ENCODE results near the gene IL23R. TPM values are rescaled to one million over a fixed set of nuclear protein-coding genes. Genes with fewer than 3 reads are reported as not detected.

The IL23R gene
- total RNA-seq, 2 donors from 2014 or later = not detected

GRCh38 chr1:67217417-67217816 is 51.2 kb downstream of the IL23R start:
- intact Hi-C loops (cut with DNase I) = loop anchor here in 1 of 2 donors (10.0 kb wide), 1 partner anchor 267 kb away; no protein-coding TSS in a partner anchor
- DNase-seq (ENCODE audit: low spot score) = no peak

GRCh38 chr1:67217938-67218337 is 51.7 kb downstream of the IL23R start:
- intact Hi-C loops (cut with DNase I) = loop anchor here in 1 of 2 donors (10.0 kb wide), 1 partner anchor 267 kb away; no protein-coding TSS in a partner anchor
- DNase-seq (ENCODE audit: low spot score) = no peak

DNA sequence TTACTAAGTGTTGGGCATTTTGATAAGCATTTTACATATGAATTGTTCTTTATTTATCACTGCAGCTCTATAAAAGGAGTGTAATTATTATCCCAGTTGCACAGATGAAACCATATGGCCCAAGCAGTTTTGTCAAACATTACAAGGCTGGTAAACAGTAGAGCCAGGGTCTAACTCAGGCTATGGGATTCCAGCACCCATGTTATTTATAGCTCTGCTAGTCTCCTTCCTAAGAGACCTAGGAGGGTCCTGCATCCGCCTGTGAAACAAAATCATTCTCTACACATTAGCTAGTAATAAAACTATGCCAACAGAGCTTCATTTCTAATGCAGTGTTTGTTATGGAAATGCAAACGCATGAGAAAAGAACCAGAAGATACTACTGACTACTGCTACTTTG is 58.6 kb downstream of the IL23R start:
- intact Hi-C loops (cut with DNase I) = no loop called here
- no peak for DNase-seq (ENCODE audit: low spot score)

DNA sequence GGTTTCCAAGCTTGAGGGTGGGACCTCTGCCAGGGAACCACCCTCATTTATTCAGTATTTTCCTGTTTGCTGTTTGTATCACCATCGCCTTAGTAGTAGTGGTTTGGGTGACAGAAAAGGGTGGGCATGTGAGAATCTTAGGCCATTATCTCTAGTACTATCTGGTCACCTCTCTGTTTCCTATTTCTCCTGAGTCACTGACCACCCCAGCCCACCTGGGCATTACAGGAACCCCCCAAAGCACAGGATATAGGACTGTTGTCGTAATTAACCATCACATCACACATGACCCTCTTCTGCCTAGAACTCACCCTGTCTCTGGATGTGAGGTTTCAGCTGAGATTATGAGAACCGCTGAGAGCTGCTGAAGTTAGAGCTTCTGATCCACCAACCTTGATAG is 60.4 kb downstream of the IL23R start:
- intact Hi-C loops (cut with DNase I) = no loop called here
- no peak for DNase-seq (ENCODE audit: low spot score)

DNA sequence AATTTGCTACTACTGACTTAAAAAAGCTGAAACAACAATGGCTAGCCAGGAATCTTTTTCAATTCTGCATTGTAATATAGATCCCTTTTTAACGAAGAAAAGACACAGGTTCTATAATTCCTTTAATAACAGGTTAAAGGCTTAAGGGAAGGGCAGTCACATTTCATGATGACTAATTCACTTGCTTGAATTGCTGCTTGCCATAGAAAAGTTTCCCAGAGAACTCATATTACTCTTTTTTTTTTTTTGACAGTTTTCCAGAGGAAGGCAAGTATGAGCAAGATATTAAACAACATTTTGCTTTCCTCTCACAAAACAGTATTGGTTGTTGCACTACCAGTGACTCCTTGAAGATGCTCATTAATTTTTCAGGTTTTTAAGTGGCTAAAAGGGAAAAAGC is 60.9 kb downstream of the IL23R start:
- DNase-seq (ENCODE audit: low spot score) = no peak
- intact Hi-C loops (cut with DNase I) = no loop called here

DNA sequence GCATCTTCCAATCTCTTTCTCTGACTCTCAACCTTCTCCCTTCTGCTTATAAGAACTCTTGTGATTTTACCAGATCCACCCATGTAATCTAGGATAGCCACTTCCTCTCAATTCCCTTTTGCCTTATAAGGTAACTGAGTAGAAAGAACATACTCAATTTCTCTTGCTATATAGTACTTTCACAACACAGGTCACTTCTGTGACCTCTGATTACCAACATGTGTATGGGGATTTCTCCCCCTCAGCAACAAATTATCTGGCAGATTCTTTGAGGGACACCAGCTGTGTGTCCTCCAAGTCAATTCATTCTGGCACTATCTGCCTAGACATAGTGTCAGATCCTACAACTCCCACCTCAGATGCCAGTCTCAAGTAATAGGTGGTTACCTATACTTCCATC is 62.5 kb downstream of the IL23R start:
- intact Hi-C loops (cut with DNase I) = no loop called here
- DNase-seq (ENCODE audit: low spot score) = no peak

DNA sequence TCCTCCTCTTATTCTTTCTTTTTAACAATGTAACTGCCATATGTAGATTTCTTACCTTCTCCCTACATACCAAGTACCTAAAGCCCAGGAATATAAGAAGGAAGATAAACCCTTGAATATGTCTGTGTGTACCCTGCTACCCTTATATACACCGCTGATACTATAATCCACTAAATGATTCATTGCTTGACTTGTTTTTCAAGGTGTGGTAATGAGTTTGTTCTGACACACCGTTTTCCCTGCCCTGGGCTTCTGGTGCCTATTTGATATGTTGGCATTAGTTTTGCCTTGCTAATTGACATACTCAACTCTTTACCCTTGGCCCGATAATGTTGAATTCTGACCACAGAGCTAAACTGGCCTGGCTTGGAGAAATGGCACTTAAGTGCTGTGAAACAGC is 64.3 kb downstream of the IL23R start:
- intact Hi-C loops (cut with DNase I) = no loop called here
- no peak for DNase-seq (ENCODE audit: low spot score)

GRCh38 chr1:67236277-67236676 is 70.0 kb downstream of the IL23R start:
- intact Hi-C loops (cut with DNase I) = no loop called here
- DNase-seq (ENCODE audit: low spot score) = no peak

DNA sequence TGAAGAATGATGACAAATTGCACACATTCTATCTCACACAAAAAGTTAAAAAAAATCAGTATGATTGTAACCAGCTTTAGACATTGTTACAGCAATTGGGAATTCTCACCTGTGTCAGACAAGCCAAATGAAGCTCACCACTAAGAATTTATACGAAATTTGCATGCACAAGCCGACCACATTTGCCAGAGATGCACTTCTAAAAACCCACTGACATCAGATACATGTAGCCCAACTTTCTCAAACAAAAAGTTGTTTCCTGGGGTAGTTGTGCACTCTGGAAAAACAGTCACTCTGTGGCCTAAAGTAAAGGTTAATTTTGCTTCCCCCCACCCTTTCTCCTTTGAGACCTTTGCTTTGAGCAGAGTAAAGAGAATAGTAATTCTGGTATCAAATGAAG is 73.5 kb downstream of the IL23R start:
- intact Hi-C loops (cut with DNase I) = no loop called here
- no peak for DNase-seq (ENCODE audit: low spot score)

DNA sequence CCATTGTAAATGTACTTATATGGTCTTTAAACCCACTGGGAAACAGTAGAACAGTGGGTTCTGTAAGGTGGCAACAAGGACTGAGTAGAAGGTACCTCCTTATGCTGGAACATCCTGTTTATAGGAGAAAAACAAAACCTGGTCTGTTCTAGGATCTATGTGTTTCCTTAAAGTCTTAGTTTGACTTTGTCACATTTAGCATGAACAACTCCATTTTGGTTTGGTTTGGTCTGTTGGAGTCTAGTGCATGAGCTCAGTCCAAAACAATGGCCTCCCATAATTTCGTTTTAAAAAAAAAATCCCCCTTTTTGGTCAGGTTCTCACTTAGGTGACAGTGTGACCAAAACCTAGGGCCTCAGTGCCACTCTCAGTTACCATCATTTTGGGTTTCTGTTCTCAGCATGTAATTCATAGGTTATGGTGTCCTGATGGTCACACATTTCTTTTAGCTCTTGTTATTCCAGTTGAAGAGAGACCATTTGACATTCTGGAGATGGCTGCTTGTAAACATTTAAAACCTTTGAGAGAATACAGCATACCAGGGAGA is 75.0 kb downstream of the IL23R start:
- DNase-seq (ENCODE audit: low spot score) = no peak
- intact Hi-C loops (cut with DNase I) = no loop called here

- intact Hi-C loops (cut with DNase I) = no loop called here
- DNase-seq (ENCODE audit: low spot score) = no peak
Measured at GRCh38 chr1:67242016-67242415, 75.8 kb downstream of the IL23R start.

DNA sequence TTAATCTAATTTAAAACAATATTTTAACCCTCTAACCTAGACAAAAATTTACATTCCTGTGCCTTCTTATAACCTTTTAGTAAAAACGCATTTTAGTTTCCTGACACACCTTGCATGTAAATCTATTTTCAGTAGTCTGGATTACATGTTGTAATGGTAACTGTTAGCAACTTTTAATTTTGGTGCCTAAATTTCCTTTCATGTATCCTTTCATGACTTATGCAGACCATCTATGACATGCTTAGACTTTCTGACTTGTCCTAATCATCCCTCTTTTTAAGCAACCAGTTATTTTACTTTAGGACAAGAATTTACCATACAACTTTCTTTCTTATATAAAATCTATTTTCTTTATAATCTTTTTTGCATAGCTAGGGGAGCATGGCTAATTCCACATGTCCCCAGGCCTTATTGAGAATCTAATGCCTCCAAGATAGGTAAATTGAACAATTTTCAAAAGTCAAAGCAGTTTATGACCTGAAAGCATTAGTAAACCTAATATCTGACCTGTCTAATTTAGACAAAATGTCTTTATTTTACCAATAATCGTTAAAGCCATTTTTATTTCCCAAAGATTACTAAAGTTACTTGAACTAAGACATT is 83.9 kb downstream of the IL23R start:
- no peak for DNase-seq (ENCODE audit: low spot score)
- intact Hi-C loops (cut with DNase I) = no loop called here

- intact Hi-C loops (cut with DNase I) = no loop called here
- DNase-seq (ENCODE audit: low spot score) = no peak
Measured at GRCh38 chr1:67256291-67257172, 90.3 kb downstream of the IL23R start.

GRCh38 chr1:67257173-67257535 is 90.9 kb downstream of the IL23R start:
- no peak for DNase-seq (ENCODE audit: low spot score)
- intact Hi-C loops (cut with DNase I) = no loop called here

DNA sequence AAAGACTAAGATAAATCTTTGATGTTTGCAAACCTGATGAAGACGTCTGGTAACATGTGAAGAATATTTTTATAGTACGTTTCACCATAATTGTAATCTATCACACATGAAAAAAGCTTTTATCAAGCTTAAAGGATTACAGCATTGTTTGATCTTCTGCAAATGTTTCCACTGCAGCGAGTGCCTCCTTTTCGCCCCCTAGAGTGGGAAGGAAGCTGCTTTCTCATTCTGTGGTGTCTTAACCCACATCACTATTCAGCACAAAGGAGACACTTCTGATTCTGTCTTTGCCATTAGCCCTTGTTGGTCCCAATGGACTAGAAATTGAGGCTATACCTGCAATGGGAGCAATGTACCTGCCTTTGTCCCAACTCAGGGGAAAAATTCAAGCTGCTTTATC is 95.4 kb downstream of the IL23R start:
- DNase-seq (ENCODE audit: low spot score) = no peak
- intact Hi-C loops (cut with DNase I) = no loop called here

GRCh38 chr1:67262735-67263134 is 96.5 kb downstream of the IL23R start:
- intact Hi-C loops (cut with DNase I) = no loop called here

DNA sequence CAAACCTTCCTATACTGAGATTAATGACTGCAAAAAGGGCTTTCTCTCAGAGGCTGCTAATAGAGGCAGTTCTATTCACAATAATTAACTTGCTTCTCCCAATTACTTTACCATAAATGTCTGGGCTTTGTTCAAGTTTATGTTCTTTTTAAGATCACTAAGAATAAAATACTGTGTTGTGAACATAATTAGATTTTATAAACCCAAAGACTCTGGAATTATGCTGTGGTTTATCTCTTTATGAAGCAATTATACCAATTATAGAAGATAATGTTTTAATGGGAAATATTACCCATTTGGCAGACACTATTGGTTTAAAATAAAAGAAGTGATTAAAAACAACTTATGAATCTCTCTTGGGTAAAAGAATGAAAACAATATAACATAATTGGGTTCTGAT is 97.9 kb downstream of the IL23R start:
- intact Hi-C loops (cut with DNase I) = no loop called here
- no peak for DNase-seq (ENCODE audit: low spot score)

More at GRCh38 chr1:67262735-67263134, 96.5 kb downstream of the IL23R start:
- no peak for DNase-seq (ENCODE audit: low spot score)

GRCh38 chr1:67264899-67265298 is 98.6 kb downstream of the IL23R start:
- DNase-seq (ENCODE audit: low spot score) = no peak
- intact Hi-C loops (cut with DNase I) = no loop called here

DNA sequence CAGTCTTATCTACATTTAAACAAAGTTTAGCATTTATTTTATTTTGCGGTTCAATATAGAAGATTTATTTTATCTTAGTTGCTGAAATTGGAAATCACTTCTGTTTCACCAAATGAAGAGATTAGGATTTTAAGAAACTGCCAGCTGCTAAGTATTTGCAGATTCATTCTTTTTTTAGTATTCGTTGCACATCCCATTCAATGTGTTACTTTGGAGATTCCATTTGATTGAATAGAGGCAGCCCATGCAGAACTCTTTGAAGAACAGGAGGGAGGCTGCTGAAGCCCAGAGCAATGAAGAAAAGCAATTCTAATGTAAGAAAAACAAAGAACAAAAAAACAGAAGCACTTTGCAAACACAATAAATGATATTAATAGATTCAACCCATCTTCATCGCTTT is 102.8 kb downstream of the IL23R start:
- intact Hi-C loops (cut with DNase I) = no loop called here

DNA sequence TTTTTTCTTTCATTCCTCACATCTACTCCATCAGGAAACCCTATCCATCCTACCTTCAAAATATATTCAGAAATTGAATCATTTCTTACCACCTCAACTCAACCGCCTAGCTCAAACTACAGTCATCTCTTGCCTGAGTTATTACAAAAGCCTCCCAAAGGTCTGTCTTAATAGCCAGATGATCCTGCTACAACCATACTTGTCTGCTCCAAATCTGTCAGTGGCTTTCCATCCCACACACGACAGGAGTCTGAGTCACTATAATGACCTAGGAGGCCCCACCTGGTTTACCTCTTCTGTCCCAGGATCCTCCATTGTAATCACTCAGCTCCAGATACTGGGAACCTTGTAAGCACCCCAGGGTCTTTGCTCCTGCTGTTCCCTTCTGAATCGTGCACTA is 104.3 kb downstream of the IL23R start:
- intact Hi-C loops (cut with DNase I) = no loop called here

More for the DNA sequence above, 102.8 kb downstream of the IL23R start:
- no peak for DNase-seq (ENCODE audit: low spot score)

DNA sequence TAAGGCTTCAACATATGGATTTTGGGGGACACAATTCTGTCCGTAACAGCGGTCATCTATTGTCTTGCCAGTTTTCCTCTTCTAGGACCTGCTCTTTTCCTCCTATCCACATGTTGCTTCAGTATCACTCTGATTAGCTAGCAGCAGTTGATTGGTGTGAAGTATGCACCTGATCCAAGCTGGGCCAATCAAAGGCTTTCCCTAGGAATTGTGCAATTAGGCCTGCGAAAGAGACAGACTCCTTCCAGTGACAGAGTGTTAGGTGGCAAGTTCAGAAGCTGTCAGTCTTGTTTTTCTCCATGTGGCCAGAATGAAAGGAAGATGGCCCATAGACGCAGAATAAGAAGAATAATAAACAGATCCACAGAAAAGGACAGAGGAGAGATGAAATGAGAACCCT is 107.3 kb downstream of the IL23R start:
- intact Hi-C loops (cut with DNase I) = no loop called here
- DNase-seq (ENCODE audit: low spot score) = no peak

More for the DNA sequence above, 104.3 kb downstream of the IL23R start:
- DNase-seq (ENCODE audit: low spot score) = no peak
